Kidney epithelial cell (primary cell): ENCODE data around the gene SLC37A3. TPM values are rescaled to one million over a fixed set of nuclear protein-coding genes. Genes with fewer than 3 reads are reported as not detected.

ENCODE experiments used
- DNase-seq: peaks from one replicate; pipeline ENCODE4 v3.0.0-alpha.2; 2010; ENCODE audit warnings: low read depth
- H3K27me3 ChIP-seq: 2 replicates; pipeline ENCODE4 v1.6.0; 2011; ENCODE audit warnings: low read length; ENCODE audit not compliant: control insufficient read depth, insufficient read depth
- H3K36me3 ChIP-seq: 2 replicates; pipeline ENCODE4 v1.5.1; 2011; ENCODE audit warnings: low read length; ENCODE audit not compliant: control insufficient read depth, insufficient read depth
- H3K4me3 ChIP-seq: 2 replicates; pipeline ENCODE4 v1.5.1; 2011; ENCODE audit warnings: low read depth, mild to moderate bottlenecking, control low read depth, low read length
- CTCF ChIP-seq: IDR thresholded peaks from 2 replicates; pipeline ENCODE4 v1.5.1; 2011; ENCODE audit warnings: mild to moderate bottlenecking, moderate library complexity, low read length, control low read depth, inconsistent platforms; ENCODE audit not compliant: insufficient read depth, poor library complexity, severe bottlenecking
- total RNA-seq: library from RNA; depleted of rRNA; stranded (reverse); fragments of >200 nt; gene quantifications from 2 replicates; pipeline ENCODE4 v1.2.3, GENCODE V29; 2015

The SLC37A3 gene
- total RNA-seq, 1 donor from 2014 or later: 34.7 TPM

DNA sequence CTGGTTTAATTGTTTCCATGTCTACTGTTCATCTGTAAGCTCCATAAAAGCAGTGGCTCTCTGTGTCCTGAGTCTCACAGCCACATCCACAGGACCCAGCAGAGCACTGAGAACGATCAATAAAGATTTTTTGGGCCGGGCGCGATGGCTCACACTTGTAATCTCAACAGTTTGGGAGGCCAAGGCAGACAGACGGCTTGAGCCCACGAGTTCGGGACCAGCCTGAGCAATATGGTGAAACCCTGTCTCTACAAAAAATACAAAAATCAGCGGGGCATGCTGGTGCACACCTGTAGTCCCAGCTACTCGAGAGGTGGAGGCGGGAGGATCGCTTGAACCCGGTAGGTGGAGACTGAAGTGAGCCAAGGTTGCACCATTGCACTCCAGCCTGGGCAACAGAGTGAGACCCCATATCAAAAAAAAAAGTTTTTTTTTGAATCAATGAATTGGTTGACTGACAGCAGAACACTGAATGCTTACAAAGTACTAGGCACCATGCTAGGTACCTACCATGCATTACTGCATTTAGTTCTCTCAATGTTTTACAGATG is 4.5 kb downstream of the SLC37A3 start:
- Histone ChIP-seq H3K4me3 (no peak overlapping the region), H3K27me3 (peaks cover 13% of the 10 kb centered on the region), H3K36me3 (no peaks in the 10 kb centered on the region)
- no peak for DNase-seq
- no peak for TF ChIP-seq CTCF

- Histone ChIP-seq H3K27me3 (peaks cover 13% of the 10 kb centered on the region), H3K36me3 (no peaks in the 10 kb centered on the region), H3K4me3 (no peak overlapping the region)
- TF ChIP-seq CTCF: no peak
- no peak for DNase-seq
Observed at GRCh38 chr7:140391634-140392033, 6.7 kb downstream of the SLC37A3 start.

DNA sequence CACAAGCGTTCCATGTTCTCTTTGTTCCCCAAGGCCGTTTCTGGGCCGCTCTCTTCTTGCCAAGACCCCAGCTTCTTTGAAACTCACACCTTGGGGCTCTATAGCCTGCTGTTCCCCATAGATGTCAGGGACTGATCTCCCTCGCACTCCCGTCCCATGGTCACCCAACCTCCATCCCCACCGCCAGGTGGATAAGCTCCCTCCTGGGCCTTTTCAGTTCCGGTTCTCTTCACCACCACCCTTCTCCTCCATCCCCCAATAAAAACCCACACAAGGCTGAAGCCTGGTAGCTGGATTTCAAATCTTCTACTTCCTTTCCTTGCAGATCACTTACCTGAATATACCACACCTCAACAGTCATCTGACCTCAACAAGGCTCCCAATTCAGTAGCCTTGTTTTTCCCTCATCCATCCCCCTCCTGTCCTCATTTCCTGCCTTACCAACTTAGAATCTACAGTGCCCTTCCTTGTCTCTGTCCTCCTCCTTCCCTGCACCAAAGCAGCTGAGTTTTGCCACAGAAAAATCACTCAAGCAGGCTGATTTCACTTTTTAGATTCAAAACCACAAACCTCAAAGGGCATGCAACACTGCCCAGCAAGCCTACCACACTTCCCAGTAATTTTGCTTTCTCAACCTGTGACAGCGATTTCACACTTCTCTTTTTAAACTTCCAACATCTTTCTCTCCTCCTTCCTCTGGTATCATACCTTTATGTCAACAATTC is 7.7 kb downstream of the SLC37A3 start:
- H3K27me3 ChIP-seq: peaks cover 13% of the 10 kb centered on the region
- DNase-seq: peak; percentile 72
- no peaks in the 10 kb centered on the region for H3K36me3 ChIP-seq
- H3K4me3 ChIP-seq: no peak overlapping the region
- TF ChIP-seq CTCF: no peak

DNA sequence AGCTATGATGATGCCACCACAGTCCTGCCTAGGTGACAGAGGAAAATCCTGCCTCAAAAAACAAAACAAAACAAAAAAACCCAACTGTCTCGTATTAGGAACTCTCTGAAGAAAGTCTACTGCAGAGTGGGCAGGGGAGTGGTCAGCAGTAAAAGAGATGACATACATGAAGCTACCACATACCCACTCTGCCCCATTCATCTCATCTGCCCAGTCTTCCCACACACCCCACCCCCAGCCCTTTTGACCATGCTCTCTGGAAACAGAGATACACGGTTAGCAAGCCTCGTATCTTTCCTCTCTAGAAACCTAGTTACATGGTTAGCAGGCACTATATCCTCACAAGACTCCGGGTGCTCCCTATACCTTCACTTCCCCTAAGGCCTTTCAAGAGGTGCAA is 8.3 kb downstream of the SLC37A3 start:
- no peak for DNase-seq
- TF ChIP-seq CTCF: no peak
- H3K36me3 ChIP-seq: no peaks in the 10 kb centered on the region
- peaks cover 13% of the 10 kb centered on the region for H3K27me3 ChIP-seq
- H3K4me3 ChIP-seq: no peak overlapping the region

DNA sequence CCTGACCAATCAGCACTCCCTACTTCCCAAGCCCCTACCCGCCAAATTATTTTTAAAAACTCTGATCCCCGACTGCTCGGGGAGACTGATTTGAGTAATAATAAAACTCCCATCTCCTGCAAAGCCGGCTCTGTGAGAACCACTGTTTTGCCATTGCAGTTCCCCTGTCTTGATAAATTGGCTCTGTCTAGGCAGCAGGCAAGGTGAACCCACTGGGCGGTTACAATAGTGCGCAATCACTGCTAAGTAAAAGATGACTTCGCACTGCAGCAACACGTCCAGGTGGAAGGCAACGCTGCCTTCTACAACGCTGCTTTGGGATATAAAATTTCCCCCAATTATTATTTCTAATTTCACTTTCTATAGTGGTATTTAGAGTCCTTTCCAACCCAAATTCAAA is 8.9 kb downstream of the SLC37A3 start:
- TF ChIP-seq CTCF: no peak
- H3K4me3 ChIP-seq: no peak overlapping the region
- peaks cover 13% of the 10 kb centered on the region for H3K27me3 ChIP-seq
- DNase-seq: no peak
- H3K36me3 ChIP-seq: no peaks in the 10 kb centered on the region
